Stimulated activated CD4-positive, alpha-beta T cell treated with anti-CD3 and anti-CD28 coated beads, Interleukin-12 subunit alpha, Interleukin-12 subunit beta, amount 100 ng/mL, for 4 hours (primary cell): ENCODE measurements around the gene EFS.

Experiments
- DNase-seq: peaks from one replicate; pipeline ENCODE4 v3.0.0-alpha.2; 2020

Gene EFS

DNA sequence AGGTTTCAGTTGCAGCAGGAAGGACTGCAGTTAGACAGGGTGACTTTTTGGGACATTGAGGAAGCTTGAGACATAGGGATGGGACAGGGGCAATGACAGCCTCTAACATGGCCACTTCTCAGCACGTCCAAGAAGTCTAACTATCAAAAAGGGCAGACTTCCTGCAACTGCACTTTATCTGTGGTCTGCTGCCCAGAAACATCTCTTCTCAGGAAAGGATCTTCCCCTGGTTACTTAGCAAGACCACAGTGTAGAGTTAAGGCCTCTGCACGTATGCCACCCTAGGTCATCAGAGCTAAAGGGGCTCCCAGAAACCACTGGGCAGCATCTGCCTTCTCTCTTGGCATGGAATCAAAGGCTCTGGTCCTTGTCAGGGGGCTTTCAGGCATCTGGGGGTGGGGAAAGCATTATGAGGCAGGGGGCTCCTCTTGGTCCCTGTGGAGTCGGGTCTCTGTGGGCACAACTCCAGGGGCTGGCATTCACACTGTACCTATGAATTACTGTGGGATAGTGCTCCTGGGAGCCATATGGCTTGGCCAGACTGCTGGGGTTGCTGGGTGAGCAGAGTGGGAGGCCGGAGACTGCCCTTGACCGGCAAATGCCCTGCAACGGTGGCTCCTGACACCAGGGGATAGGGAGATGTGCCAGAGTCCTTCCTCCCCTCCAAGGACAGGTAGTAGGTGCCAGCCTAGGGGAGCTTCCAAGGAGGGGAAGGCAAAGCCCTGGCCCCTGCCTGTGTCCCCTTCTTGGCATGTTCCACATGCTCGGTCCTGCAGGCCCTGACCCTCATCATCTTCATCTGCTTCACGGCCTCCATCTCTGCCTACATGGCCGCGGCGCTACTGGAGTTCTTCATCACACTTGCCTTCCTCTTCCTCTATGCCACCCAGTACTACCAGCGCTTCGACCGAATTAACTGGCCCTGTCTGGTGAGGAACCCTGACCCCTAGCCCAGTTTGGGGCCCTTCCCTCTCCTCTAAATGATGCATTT is 12.9 kb upstream of the EFS start:
- no peak for DNase-seq

DNA sequence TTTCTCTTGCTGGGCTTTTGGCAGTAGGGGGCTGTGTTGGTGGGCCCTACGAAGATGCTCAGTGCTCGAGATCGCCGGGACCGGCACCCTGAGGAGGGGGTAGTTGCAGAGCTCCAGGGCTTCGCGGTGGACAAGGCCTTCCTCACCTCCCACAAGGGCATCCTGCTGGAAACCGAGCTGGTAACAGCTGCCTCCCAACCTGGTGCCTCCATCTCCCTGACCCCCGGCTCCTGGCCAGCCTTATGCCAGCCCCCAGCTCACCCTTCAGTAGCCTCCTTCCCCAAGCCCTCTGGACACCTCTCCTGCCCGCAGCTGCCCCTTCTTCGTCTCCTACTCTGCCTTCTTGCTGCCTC is 12.2 kb upstream of the EFS start:
- DNase-seq, result no peak

DNA sequence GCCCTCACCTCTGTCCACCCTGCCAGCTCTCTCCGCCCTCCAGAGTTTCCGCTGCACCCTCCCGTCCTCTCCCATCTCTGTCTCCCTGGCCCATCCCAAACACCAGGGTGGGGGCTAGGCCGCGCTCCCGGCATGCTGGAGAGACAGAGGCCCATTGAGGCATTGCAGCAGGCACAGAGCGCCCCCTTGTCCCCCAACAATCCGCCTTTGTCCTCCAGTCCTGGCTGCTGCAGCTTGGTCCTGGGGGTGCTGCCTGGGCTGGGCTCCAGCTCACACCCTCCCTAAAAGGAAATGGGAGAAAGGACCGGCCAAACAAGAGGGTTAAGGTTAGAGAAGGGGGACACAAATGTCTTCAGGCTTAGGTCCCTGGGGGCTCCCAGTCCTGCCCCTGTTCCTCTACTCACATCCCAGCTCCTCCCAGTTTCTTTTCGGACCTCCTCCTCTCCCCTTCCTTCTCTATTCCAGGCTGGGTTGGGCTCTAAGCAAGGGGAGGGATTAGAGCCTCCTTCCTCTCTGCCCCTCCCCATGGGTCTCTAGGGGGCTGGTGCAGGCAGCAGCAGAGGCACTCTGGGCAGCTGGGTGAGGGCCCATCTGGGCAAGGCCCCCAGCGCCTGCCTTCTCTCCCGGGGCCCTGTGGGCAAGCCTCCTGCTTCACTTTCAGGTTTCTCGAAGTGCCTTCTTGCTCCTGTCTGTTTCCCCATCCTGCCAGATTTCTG is 11.7 kb upstream of the EFS start, which contains the start of gene CMTM5:
TSS of gene CMTM5 (plus strand) at position 565 of the 716 bp plus-strand sequence. CDS start 206 bp downstream, outside the sequence.
- DNase-seq, result no peak

DNA sequence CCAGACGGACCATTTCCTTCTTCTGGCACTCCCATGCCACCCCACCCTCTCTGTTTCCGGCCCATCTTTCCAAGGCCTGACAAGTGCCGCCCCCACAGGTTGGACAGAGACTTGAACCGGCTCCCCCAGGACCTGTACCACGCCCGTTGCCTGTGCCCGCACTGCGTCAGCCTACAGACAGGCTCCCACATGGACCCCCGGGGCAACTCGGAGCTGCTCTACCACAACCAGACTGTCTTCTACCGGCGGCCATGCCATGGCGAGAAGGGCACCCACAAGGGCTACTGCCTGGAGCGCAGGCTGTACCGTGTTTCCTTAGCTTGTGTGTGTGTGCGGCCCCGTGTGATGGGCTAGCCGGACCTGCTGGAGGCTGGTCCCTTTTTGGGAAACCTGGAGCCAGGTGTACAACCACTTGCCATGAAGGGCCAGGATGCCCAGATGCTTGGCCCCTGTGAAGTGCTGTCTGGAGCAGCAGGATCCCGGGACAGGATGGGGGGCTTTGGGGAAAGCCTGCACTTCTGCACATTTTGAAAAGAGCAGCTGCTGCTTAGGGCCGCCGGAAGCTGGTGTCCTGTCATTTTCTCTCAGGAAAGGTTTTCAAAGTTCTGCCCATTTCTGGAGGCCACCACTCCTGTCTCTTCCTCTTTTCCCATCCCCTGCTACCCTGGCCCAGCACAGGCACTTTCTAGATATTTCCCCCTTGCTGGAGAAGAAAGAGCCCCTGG is 10.7 kb upstream of the EFS start:
- DNase-seq, result no peak

DNA sequence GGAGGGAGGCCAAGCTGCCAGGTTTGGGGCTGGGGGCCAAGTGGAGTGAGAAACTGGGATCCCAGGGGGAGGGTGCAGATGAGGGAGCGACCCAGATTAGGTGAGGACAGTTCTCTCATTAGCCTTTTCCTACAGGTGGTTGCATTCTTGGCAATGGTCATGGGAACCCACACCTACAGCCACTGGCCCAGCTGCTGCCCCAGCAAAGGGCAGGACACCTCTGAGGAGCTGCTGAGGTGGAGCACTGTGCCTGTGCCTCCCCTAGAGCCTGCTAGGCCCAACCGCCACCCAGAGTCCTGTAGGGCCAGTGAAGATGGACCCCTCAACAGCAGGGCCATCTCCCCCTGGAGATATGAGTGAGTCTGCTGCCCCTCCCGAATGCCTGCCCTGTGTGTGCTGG is 8.1 kb upstream of the EFS start:
- no peak for DNase-seq

DNA sequence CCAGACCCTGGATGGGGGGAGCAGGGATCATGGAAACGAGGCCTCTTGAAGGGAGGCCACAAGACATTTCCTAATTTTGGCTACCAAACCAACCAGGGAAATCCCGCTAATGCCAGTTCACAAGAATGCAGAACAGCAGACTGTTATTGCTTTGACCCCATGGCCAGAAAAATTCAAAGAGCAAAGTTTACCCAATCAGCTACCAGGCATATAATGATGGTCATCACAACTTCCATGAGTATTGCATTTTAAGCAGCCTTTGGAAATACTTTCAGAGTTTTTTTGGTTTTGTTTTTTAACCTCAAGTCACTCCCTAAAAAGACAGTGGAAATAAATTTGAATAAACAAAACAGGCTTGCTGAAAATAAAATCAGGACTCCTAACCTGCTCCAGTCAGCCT is 7.5 kb upstream of the EFS start, which contains the start of gene IL25:
TSS of gene IL25 (plus strand) at position 301 of the 400 bp plus-strand sequence.
- DNase-seq, result no peak

DNA sequence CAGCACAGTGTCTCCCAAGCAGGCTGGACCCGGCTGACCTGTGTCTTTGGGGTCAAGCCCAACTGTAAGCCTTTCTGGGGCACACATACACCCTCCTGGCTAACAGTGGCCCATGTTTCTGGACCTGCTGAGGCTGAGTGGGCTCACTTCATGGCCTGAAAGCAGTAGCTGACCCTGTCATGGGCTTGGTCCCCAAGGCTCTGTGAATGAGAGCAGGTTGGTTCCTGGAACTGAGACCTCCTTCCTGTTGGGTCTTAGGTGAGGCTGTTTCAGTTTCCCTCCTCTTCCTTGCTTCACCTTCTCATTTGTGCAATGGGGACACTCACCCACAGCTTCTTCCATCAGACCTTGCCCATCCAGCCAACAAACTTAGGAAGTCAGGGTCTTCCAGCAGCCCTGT is 6.9 kb upstream of the EFS start:
- no peak for DNase-seq

DNA sequence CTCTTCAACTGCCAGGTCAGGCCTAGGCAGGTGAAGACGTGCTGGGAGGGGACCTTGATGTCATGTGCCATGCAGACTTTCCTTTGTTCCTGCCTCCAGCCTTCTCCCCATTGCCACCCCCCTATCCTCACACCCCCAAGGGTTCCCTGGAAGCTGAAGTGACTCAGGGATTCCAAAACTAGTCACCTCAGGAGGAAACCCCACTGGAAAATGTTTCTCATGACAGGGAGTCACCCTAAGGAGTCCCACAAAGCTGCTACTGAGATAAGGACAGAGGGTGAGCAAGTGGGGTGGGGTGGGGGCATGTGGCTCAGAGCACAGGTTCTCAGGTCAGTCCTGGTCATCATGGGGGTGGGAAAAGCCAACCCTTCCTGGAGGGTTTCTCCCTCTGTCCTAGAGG is 5.2 kb upstream of the EFS start:
- no peak for DNase-seq

DNA sequence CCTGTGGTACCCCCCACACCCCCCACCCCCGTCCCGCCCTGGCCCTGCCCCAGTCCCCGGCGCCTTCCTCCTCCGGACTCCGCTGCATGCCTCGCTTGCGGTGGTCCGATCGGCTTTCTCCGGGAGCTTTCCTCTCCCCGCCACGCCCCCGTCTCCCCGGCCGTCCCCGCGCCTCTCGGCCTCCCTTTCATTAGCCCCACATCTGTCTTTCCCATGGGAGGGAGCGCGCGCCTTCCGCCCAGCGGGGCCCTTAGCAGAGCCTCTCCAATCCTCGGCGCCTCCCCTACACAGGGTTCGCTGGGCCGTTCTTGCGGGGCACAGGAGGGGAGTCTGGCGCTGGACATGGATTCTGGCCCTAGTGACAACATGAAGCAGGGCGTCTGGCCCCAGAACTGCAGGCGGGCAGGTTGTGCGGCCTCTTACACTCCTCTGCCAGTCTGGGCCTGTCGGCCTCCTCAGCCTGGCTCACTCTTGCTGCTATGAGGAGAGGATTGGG is 1.5 kb upstream of the EFS start:
- no peak for DNase-seq

DNA sequence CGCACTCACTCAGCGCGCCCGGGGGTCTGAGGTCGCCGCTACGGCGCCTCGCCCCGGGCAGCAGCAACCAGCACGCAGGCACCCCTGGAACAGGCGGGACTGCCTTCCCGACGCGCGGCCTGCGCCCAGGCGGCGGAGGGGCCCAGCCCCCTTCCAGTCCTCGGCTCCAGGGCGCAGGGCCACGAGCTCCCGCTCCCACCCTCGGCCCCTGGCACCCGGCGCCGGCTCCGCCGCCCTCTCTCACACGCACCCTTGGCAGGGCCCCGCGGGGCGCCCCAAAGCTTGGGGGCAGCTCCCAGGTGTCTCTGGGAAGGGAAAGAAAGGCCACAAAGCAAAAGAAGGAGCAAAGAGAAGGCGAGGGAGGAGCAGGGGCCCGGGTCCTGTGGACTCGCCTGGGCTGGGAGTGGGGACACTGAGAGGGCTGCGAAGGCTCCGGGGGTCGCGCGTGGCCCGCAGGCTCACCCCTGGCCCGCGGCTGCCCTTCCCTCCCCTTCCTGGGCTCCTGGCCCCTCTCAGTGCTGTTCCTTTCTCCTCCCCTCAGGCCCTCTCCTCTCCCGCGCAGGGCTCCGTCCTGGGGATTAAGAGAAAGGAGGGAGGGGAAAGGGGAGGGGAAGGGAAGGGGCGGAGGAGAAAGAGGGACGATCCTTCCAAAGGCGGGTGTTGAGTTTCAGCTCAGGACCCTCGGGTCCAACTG is 907 bp upstream of the EFS start:
- no peak for DNase-seq

DNA sequence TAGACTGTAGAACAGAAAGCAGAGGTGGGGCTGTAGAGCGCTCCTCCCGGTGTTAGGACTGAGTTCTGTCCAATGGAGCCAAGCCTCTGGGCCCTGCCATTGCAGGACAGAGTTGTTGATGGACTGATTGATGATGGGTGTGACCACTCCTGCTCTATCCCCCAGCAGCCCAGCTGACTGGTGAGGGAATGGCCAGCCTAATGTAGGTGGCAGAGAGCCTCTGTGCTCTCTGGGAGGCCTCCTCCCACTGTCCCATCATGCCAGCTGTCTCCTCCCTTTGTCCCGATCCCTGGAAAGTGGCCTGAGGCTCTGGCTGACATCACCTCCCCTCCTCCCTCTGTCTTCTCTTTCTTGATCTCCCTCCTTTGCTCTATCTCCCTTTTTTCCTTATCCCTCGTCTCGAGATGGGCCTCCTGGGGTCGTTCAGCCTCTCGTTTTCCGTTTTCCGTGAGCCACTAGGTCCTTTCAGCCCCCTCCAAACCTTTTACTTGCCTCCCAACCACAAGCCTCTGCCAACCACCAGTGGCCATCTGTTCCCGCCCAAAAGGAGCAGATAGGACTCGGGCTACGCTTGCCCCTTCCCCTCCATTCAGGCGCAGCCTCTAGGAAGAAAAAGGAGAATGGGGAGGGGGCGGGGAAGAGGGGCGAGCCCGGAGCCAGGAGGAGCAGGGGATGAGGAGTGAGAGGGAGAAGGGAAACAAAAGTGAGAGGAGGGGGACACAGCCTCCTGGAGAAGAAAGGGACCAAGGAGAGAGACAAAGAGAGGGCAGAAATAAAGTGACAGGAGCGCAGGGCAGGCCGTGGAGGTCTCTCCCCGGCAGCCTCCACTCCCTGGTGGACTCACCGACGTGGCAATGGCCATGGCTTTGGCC is 572 bp downstream of the EFS start:
- DNase-seq, result no peak

DNA sequence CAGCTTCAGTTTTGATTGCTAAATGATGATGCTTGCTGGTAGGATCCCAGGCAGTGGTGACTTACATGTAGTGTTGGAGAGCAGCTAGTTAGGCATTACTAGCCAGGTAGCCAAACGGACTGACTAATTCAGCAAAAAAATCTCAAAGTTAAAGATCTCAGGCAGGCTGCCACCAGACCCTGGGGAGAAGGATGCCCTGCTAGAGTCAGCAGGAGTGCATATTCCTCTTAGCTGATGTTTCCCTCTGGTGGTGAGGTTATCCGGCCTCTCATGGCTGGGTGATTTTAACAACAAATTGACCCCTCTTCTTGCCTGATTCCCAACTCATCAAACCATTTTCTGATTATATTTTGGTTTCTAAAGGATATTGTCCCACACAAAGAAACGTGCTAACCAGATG is 2.8 kb downstream of the EFS start:
- no peak for DNase-seq

DNA sequence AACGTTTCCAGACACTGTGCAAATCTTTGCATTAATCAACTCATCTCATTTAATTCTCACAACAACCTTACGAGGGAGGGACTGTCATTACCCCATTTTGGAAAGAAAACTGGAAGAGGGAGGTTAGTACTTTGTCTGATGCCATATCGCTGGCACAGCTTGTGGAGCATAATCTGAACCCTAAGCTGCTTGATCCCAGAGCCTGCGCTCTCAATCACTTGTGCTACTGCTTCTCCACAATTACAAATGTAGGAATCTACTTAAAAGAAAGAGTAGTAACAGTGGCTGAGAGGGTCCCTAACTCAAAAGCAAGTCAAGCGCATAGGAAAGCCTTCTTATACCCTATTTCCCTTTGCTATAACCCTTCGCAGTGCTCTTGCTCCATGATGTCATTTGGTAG is 3.2 kb downstream of the EFS start:
- DNase-seq, result no peak

DNA sequence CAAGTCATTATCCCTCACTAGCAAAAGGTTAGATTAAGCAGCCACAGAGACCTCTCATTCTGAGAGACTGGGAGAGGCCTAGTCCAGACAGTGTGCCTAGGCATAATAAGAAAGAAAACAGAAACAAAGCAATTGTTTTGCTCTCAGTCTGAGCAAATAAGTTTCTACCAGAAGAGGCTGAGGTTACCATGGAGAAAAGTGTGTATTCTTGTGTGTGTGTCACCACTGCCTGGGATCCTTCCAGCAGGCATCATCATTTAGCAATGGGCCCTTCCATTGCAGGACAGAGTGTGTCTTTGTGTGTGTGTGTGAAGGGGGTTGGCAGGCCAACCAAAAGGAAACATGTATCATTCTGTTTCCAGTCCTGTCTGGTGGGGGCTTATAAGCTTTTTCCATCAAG is 3.7 kb downstream of the EFS start:
- no peak for DNase-seq

DNA sequence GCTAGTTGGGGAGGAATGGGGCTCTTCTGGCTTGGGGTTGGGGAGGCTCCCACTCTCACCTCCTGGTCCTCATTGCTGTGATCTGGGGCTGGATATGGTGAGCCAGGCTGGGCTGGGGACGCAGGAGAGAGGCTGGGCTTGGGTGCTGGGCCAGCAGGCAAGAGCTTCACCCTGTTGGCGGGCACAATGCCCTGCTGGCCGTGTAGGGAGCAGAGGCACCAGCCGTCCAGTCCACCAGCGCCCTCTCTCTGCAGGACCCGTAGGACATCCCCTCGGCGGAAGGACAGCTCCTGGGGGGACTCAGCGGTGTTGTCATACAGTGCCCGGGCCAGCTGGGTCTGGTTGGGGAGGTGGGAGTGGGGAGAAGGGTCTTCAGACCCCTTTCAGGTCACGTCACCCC is 4.5 kb downstream of the EFS start:
- DNase-seq, result no peak

DNA sequence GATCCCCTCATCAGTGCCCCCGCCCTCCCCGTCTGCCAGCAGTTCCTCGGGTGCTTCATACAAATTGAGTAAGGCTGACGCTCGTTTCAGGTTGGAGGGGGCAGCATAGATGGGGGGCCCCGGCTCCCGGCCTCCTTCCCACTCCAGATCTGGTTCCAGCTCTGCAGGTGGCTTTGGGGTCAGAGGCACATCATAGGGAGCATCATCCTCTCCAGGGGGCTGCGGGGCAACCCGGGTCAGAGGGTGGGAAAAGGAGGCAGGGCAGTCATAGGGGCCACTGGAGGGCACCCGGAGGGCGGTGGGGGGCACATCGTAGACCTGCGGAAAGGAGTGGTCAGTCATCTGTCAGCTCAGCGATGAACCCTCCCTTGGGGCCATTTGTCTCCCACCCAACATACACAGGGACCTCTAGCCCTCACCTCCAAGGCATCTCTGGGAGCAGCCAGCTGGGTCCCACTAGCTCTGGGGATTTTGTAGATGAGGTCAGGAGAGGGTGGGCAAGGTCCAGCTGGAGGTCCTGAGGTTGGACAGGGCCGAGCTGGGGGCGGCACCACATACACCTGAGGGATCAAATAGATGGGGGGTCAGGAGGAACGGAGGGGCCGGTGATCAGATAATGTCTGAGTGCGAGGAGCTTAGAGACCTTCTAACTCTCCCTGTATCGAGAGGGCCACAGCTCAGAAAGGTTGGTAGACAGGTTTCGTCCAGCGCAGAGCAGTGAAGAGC is 5.1 kb downstream of the EFS start:
- no peak for DNase-seq

DNA sequence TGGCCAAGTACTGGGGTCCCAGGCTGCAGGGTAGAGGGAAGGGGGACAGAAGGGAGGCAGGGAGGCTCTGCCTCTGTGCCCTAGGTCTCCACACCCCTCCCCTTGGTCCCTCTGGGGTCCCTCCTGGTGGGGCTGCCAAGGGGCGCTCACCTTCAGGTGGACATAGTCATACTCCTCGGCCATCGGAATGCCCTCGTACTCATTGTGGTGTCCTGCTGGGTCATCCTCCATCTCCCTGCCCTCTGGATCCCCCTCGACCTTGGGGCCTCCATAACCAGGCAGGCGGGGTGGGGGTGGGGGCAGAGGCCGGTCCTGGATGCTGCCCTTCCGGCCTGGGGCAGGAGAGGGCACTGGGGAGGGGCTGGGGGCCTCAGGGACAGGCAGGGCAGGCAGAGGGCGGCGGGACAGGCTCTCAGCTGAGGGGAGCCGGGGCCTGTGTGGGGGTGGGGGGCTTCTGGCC is 5.8 kb downstream of the EFS start:
- no peak for DNase-seq

DNA sequence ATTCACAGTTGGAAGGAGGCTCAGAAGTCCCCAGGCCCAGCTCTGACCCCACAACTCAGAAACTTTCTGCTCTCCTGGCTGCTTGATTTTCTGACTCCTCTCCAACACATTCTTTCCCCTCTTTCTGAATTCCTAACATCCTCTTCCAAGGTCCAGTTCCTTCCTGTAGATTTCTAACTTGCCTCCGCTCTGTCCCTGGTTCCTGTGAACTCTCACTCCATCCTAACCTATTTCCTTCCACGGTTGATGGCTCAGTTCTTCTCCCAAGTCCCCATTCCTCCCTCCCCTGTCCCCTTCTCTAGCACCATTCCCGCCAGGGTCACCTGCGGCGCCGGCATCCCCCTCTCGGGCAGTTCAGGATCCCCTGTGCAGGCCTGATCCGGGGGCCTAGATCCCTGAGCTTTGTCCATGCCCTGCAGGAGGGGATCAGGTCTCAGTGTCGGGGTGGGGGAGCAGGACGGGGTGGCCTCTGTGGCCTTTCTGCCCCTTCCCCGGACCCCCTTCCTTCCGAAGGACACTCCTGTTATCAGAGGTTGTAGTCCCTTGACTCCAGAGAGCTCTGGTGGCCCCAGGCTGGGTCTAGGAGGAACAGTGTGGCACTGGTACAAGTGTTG is 6.3 kb downstream of the EFS start:
- no peak for DNase-seq

DNA sequence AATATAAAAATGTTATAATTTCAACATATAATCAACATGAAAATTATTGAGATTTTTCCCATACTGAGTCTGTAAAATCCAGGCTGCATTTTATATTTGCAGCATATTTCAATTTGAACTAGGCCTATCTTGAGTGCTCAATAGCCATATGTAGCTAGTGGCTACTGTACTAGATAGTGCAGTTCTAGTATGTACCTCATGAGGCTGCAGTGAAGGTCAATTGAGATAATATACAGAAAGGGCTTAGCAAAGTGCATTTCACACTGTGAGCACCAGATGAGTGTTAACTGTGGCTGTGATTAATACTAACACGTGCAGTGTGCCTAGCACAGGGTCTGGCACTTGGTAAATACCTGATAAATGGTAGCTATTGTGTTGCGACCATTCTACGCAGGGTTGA is 6.9 kb downstream of the EFS start:
- DNase-seq, result no peak

DNA sequence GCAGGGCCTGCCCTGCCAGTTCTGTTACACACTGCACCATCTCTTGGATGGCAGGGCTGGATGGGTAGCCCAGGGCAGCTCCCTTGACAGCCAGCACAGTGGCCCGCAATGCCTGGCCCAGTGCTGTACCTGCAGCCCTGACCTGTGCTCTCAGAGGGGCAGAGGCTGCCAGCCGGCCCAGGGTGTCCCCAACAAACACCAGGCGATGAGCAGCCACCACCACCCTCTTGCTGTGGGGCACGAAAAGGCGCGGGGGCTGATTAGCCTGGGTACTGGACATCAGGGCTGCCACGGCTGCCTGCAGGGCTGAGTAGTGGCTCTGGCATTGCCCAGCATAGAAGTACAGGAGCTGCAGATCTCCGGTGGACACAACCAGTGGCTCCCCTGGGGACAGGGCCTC is 7.7 kb downstream of the EFS start:
- no peak for DNase-seq
